Measurements from ENCODE around the gene RBMX. TPM values are rescaled to one million over a fixed set of nuclear protein-coding genes. Genes with fewer than 3 reads are reported as not detected.

RBMX gene
- total RNA-seq, 1 donor from 2014 or later, result 369 TPM

DNA sequence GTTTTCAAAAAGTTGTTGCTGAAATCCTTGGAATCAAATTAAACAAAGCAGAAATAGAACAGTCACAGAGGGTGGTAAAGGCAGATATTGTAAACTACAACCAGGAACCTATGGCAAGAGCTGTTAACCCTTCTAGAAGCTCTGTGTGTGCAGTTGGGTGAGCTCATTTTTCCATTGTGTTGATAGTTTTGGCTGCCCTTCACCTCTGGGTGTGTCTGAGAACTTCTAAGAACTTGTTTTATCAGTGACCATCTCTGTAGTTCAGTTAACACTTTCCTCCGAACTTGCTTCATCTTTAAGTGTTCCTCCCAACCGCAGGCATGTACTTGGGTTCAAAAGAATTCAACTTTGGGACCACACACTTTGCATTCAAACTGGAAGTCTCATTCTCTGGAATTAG lies 32.7 kb downstream of the RBMX start:
- DNase-seq (ENCODE audit: extremely low spot score, unreplicated experiment), result no peak
- peaks cover 4% of the 10 kb centered on the region for H3K9me3 Mint-ChIP-seq
- H3K27ac Mint-ChIP-seq, result no peak overlapping the region
- no peak overlapping the region for H3K4me3 Mint-ChIP-seq
- peaks cover 26% of the 10 kb centered on the region for H3K36me3 Mint-ChIP-seq
- H3K27me3 Mint-ChIP-seq, result no peaks in the 10 kb centered on the region
- no peaks in the 10 kb centered on the region for H3K4me1 Mint-ChIP-seq (ENCODE audit: unreplicated experiment)
- TF ChIP-seq, protein P1, sequence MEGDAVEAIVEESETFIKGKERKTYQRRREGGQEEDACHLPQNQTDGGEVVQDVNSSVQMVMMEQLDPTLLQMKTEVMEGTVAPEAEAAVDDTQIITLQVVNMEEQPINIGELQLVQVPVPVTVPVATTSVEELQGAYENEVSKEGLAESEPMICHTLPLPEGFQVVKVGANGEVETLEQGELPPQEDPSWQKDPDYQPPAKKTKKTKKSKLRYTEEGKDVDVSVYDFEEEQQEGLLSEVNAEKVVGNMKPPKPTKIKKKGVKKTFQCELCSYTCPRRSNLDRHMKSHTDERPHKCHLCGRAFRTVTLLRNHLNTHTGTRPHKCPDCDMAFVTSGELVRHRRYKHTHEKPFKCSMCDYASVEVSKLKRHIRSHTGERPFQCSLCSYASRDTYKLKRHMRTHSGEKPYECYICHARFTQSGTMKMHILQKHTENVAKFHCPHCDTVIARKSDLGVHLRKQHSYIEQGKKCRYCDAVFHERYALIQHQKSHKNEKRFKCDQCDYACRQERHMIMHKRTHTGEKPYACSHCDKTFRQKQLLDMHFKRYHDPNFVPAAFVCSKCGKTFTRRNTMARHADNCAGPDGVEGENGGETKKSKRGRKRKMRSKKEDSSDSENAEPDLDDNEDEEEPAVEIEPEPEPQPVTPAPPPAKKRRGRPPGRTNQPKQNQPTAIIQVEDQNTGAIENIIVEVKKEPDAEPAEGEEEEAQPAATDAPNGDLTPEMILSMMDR (conservative IDR thresholded peaks at IDR 0.05), result no peak

DNA sequence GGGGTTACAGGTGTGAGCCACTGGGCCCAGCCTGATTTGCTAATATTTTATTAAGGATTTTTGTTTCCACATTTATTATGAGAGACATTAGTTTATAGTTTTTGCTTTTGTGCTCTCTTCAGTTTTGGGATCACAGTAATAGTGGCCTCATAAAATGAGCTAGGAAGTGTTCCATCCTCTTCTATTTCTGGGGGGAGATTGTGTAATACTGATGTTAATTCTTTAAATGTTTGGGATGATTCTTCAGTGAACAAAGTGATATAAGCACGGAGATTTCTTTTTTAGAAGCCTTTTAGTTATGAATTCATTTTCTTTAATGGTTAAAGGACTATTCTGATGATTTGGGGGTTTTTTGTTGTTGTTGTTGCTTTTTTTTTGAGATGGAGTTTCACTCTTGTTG lies 41.3 kb downstream of the RBMX start:
- no peaks in the 10 kb centered on the region for H3K9me3 Mint-ChIP-seq
- no peak overlapping the region for H3K27ac Mint-ChIP-seq
- no peak for DNase-seq (ENCODE audit: extremely low spot score, unreplicated experiment)
- H3K4me1 Mint-ChIP-seq (ENCODE audit: unreplicated experiment), result no peaks in the 10 kb centered on the region
- H3K27me3 Mint-ChIP-seq, result no peaks in the 10 kb centered on the region
- H3K4me3 Mint-ChIP-seq, result no peak overlapping the region
- TF ChIP-seq, protein P1 (conservative IDR thresholded peaks at IDR 0.05), result no peak
- H3K36me3 Mint-ChIP-seq, result peaks cover 9% of the 10 kb centered on the region

DNA sequence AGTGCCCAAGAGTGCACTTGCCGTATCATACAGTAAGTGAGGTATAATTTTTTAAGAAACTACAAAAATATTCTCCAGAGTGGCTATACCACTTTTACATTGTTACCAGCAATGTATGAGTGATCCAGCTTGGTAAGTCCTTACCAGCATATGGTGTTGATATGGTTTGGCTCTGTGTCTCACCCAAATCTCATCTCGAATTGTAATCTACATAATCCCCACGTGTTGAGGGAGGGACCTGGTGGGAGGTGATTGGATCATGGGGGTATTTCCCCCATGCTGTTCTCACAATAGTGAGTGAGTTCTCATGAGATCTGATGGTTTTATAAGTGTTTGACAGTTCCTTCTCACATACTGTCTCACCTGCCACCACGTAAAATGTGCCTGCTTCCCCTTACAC lies 44.8 kb downstream of the RBMX start:
- Mint-ChIP-seq H3K4me1 (ENCODE audit: unreplicated experiment) (no peaks in the 10 kb centered on the region), H3K9me3 (no peaks in the 10 kb centered on the region), H3K36me3 (peaks cover 4% of the 10 kb centered on the region), H3K4me3 (no peak overlapping the region), H3K27ac (no peak overlapping the region), H3K27me3 (no peaks in the 10 kb centered on the region)
- TF ChIP-seq, protein P1 (conservative IDR thresholded peaks at IDR 0.05), result no peak
- DNase-seq (ENCODE audit: extremely low spot score, unreplicated experiment), result no peak

DNA sequence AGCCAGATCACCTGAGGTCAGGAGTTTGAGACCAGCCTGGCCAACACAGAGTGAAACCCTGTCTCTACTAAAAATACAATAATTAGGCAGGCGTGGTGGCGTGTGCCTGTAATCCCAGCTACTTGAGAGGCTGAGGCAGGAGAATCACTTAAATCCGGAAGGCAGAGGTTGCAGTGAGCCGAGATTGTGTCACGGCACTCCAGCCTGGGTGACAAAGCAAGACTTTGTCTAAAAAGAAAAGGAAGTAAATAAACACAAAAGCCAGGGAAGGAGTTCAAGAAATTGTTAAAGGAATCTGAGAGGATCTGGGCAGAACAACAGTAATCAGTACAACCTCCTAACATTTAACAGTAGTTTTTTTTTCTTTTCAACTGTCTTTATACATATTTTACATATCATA lies 51.1 kb downstream of the RBMX start:
- no peaks in the 10 kb centered on the region for H3K27me3 Mint-ChIP-seq
- TF ChIP-seq, protein P1 (conservative IDR thresholded peaks at IDR 0.05), result no peak
- no peaks in the 10 kb centered on the region for H3K9me3 Mint-ChIP-seq
- no peak for DNase-seq (ENCODE audit: extremely low spot score, unreplicated experiment)
- peaks cover 7% of the 10 kb centered on the region for H3K36me3 Mint-ChIP-seq
- no peaks in the 10 kb centered on the region for H3K4me1 Mint-ChIP-seq (ENCODE audit: unreplicated experiment)
- H3K27ac Mint-ChIP-seq, result no peak overlapping the region
- no peak overlapping the region for H3K4me3 Mint-ChIP-seq

DNA sequence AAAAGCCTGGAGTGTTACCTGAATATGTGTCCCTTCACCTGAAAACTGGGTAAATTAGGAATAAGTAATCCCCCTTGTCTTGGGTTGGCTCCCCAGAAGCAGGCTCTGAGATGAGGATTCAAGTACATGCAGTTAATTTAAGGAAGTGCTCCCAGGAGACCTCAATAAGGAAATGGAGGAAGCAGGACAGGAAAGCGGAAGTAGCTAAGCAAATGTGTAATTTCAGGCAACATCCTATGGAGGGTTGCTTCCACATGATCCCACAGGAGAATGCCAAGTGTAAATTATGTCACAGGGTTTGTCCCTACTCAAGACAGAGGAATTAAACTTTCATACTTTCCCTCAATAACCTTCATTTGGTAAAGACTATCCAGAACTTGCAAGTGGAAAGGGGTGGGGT lies 51.7 kb downstream of the RBMX start:
- no peak for DNase-seq (ENCODE audit: extremely low spot score, unreplicated experiment)
- Mint-ChIP-seq H3K27me3 (no peaks in the 10 kb centered on the region), H3K9me3 (no peaks in the 10 kb centered on the region), H3K27ac (no peak overlapping the region), H3K4me1 (ENCODE audit: unreplicated experiment) (no peaks in the 10 kb centered on the region), H3K4me3 (no peak overlapping the region), H3K36me3 (peaks cover 7% of the 10 kb centered on the region)
- TF ChIP-seq, protein P1 (conservative IDR thresholded peaks at IDR 0.05), result no peak

DNA sequence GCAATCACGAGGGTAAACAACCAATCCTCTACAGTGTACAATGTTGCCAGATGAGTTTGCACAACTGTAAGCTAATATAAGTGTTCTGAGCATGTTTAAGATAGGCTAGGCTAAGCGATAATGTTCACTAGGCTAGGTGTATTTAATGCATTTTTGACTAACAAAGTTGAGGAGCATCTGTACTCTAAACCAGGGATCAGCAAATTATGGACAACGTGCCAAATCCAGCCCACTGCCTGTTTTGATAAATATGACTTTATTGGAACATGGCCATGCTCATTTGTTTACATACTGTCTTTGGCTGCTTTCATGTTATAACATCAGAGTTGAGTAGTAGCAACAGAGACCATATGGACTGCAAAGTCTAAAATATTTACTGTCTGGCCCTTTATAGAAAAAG lies 53.5 kb downstream of the RBMX start:
- DNase-seq (ENCODE audit: extremely low spot score, unreplicated experiment), result no peak
- Mint-ChIP-seq H3K27ac (no peak overlapping the region), H3K9me3 (no peaks in the 10 kb centered on the region), H3K4me1 (ENCODE audit: unreplicated experiment) (no peaks in the 10 kb centered on the region), H3K27me3 (no peaks in the 10 kb centered on the region), H3K4me3 (no peak overlapping the region), H3K36me3 (peaks cover 7% of the 10 kb centered on the region)
- TF ChIP-seq, protein P1 (conservative IDR thresholded peaks at IDR 0.05), result no peak
